ENCODE results near the gene SPATA17.

Gene SPATA17

DNA sequence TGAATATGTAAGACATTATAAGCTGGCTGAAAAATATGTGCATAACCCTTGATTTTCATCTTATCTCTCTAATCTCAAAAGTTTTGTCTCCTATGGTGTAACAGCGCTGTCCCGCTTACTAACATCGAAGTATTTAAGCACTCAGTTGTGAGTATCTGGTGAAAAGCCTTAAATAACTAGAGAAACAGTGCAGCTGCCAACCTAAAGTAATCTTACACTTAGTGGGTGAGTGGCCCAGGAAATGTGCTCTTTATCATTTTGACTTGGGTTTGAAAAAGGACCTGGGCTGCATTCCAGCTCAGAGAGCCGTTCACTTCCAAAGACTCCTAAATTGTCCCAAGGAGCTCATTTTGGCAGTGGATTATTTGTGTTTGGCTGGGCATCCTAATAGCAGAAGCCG lies 225.9 kb downstream of the SPATA17 start:
- no peak for DNase-seq

DNA sequence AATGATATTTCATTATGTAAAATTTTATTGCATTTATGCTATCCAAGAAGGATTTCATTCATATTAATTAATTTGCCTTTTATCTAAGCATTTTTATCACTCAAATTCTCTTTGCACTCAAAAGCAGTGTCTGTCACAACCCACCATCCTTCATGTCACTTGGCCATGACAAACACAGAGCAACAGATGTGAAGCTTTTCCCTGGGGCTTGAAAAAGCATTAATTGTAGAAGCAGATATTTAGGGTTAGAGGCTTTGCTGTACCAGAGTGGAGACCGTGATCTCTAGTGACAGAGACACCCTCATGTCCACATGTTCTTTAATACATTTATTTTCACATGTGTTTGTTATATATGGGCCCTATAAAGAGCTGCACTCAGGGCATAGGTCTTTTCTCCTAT lies 230.5 kb downstream of the SPATA17 start:
- no peak for DNase-seq

DNA sequence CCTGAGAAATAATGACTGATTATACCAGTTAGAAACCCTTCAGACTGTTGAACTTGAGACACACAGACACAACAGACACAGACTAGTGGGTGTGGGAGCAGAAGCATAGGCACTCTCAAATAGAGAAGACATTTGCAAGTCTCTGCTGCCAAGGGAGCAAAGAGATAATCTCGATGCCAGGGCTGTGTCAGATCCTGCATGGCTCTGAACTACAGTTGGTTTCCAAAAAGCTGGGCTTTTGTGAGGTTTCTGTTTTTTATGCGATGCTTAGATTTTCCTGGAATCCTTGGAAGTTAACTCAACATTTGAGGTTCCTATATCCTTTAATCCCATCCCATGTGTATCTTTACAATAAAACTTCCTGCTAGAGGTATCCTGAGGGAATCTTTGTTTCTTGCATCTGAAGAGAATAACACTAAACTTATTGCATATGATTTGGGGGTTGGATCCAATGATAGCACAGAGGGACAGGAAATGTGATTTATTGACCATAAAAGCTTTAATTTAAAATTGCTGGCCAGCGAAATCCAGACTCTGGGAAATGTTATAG lies 236.4 kb downstream of the SPATA17 start:
- DNase-seq: no peak

DNA sequence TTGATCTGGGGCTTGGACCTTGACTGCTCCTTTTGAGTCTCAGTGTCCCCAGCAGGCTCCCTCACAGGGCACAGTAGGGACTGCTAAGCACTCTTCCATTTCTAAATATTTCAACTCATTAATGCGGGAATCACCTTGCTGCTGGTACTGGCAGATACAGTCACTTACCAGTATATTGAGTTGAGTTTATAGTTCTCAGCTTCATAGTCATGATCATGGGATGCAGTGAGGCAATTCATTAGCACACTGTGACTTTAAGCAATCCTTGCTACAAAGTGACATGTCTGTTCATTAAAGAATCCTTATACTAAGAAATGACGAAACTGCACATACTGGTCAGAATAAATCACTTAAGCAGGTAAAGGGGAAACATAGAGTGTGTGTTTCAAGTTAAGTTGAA lies 240.8 kb downstream of the SPATA17 start:
- no peak for DNase-seq

- DNase-seq: no peak
Measured at GRCh38 chr1:217875229-217875628, 244.1 kb downstream of the SPATA17 start.

- DNase-seq: no peak
Measured at GRCh38 chr1:217876401-217876800, 245.3 kb downstream of the SPATA17 start.

DNA sequence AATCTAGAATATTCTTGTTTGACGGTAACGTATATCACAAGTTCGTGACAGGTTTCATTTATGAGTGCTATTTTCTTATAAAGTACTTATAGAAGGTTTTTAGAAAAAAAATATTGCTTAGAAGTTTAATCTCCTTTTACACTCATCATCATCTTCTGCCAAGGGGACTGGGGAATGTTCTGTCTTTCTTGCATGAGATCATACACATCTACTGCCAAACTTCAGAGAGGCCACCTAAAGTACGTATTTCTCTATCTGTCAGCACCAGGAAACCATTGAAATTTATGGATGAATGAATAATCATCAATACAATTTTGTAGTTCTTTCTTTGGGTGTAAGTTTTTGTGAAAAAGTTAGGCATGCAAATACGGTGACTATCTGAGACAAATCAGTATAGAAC lies 245.8 kb downstream of the SPATA17 start:
- no peak for DNase-seq

GRCh38 chr1:217881131-217881543 lies 250.0 kb downstream of the SPATA17 start:
- DNase-seq: no peak

DNA sequence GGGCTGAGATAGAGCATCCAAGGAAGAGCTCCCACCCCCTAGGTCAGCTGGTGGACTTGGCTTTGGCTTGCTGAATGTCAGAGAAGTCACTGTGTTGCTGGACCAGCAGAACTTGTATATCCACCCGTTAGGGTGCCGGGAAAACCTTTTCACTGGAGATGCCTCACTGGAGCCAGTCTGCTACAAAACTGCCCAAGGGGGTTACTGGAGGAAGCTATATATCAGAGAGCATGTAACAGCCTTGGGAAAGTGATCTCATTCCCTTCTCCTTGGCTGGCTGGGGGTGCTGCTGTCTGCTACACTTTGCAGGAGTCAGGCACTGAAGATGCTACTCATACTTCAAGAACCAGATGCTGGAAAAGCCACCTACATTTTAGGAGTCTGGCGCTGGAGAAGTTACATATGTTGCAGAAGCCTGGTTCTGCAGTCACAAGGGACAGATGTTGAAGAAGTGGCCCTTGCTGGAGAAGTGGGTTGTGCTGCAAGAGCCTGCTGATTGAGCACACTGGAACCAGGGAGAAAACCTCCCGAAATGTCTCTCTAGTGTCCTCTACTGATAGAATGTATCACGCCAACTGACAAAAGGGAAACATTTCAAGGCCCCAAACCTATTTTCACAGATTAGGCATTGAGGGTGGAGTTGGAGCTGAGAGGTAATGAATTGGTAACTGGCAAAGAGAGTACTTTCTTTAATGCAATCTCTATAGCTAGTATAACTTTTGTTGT lies 250.6 kb downstream of the SPATA17 start:
- no peak for DNase-seq

DNA sequence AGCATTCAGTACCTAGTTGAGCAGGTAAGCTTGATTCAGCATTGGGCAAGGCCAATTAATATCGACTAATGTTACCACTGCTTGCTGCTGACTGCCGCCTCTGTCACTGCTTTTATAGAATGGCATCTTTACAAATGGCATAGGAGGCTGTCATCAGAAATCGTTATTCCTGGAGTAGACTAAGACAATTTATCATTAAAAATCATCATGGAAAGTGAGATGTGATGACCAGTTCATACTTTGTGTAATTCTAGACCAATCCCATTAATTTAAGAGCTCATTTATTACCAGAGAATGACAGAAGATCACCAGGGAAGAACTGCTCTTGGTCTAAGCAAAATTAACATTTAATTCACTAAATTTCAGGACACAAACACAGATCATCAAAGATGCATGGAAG lies 254.0 kb downstream of the SPATA17 start:
- DNase-seq: no peak

DNA sequence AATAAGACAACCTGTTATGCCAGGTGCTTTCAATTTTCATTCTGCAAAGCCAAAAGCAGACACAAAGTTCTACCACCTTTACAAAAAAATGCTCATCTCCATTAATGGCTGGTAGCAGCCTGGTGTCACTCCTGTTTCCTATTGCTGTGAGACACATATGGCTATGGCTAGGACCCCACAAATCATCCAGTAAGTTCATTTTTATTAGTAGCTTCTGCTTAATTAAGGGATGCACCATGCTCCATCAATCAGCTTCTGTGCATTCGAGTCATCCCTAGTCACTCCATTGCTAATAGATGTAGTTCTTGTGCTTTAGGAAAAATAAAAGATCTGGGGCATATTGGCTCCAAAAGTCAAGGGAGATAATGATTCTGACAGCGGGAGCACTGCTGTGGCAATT lies 257.2 kb downstream of the SPATA17 start:
- DNase-seq: no peak

DNA sequence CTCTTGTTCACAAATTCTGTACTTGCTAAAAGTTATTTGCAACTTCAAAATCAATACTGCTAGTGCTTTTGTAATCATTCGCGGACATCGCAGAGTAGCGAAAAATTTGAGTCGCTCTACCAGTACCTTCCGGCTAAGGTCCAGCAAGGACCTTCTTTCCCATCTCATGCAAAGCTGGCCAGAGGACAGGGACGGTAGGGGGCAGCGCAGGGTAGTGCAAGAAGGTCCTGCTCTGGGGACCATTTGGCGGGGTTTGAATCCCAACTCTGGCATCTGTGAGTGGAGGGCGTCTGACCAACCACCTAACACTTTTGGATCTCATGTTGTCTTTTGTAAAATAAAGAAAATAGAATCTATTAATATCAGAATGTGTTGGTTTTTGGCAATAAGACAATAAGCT lies 258.3 kb downstream of the SPATA17 start:
- DNase-seq: no peak

DNA sequence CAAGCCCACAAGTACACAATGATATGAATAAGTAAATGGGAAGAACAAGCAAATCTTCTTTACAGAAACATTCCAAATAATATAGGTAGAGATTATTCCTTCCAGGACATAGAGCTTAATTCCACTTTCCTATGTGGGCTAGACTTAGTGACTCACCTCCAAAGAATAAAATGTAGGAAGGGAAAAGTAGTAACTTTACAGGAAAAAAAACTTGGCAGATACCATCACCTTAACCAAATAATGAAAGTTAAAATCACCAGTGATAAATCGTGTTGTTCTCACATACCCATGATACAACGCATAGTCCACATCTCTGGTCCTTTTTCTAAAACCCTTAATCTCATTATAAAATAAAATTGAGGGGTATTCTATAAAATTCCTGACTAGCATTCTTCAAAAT lies 260.8 kb downstream of the SPATA17 start:
- no peak for DNase-seq

DNA sequence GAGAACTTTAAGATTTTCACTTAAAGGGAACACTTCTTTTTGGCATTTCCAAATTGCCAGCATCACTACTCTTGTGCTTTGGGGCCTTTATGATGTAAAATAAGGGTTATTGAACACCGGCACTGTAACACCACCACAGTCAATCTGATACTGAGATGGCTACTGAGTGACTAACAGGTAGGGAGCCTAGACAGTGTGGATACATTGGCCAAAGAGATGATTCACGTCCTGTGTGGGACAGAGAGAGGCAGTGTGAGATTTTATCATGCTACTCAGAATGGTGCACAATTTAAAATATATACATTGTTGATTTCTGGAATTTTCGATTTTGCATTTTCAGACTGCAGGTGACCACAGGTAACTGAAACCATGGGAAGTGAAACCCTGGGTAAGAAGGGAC lies 261.6 kb downstream of the SPATA17 start:
- DNase-seq: no peak

DNA sequence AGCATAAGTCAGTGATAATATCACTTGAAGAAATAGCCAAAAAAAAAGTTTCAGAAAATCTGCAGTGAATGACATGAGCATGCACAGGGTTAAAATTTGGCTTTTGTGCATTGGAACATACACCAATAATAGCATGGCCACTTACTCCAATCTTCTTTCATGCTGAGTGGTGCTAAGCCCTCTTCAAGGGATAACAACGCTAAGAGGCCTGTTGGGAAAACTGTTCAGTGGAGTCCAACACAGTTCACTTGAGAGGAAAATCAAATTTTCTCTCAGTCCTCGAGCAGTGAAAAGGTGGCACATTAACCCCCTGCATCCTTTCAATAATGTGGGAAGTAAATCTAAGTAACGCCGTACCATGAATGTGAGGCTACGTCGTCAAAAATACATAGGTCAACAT lies 264.7 kb downstream of the SPATA17 start:
- DNase-seq: no peak

DNA sequence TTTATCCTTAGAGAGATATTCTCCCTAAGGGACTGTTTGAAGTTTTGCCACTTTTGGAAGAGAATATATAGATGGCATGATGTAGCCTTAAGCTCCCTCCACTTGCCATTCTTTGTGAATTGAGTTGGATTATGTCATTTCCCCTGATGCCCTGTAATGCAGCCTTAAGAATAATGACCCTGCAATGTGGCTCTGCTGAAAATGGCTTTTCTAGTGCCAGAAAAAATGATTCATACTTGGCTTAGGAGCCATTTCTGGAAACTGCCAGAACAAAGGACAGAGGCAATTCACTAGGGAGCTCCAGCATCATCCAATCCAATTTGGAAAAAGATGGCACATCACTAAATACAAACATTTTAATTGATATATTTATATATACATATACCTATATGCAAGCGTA lies 265.3 kb downstream of the SPATA17 start:
- no peak for DNase-seq

DNA sequence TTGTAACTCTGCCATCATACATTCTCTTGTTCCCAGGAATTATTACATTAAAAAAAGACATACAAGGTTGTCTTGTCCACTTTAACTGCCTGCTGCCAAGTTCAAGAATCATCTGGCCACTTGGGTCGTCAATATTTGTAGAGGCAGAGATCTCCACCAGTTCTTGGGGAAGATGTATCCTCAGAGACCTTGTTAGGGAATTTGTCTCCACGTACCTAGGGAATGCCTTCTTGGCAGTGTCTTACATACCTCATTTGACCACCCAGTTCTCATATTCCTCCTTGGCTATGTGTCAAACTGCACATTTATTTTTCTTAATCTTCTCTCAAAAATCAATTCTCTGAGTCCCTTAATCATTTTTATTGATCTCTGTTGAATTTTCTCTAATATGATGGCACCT lies 266.0 kb downstream of the SPATA17 start:
- no peak for DNase-seq

GRCh38 chr1:217899614-217900013 lies 268.5 kb downstream of the SPATA17 start:
- no peak for DNase-seq

GRCh38 chr1:217907504-217907903 lies 276.4 kb downstream of the SPATA17 start:
- no peak for DNase-seq

DNA sequence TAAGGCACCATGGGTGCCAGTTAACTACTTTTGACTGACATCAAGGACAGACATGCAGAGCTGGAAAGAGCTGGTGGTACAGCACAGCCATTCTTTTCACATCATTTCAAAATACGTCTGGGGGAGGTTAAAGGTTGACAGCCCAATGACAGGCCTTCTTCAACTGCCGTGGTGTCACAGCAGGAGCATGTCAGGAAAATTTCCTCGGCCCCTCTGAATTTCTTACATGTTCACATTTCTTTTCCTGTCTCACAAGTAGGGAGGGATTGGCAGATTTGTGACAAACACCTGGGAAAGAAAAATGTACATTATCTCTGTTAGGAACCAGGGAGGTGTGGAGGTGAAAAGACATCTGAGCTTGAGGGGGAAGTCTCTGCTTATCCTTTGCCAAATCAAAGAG lies 279.1 kb downstream of the SPATA17 start:
- no peak for DNase-seq

- no peak for DNase-seq
Measured at GRCh38 chr1:217910791-217911320, 279.7 kb downstream of the SPATA17 start.

DNA sequence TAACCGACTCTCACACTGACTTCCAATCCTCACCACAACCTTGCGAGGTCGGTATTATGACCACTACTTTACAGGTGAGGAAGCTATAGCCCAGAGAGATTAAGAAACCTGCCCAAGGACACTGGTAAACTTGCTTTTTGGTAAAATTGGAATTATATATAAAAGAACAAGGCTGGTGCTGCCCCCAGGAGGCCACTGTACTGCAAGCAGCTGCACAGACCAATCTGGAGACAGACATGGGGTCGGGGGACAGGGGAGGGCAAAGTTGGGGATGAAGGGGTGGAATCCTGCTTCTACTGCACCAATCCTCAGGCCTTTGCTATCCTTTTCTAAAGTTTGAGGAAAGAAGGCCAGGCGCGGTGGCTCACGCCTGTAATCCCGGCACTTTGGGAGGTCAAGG lies 280.8 kb downstream of the SPATA17 start:
- DNase-seq: no peak

- no peak for DNase-seq
Measured at GRCh38 chr1:217917281-217917887, 286.2 kb downstream of the SPATA17 start.

GRCh38 chr1:217919683-217920388 lies 288.7 kb downstream of the SPATA17 start:
- no peak for DNase-seq
